Stromal cell of bone marrow (primary cell): ENCODE measurements around the gene SCGB3A1.

Experiments used
- DNase-seq: peaks from one replicate; pipeline ENCODE4 v3.0.0-alpha.2; 2012; ENCODE audit warnings: low read depth

SCGB3A1 gene, protein sequence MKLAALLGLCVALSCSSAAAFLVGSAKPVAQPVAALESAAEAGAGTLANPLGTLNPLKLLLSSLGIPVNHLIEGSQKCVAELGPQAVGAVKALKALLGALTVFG

DNA sequence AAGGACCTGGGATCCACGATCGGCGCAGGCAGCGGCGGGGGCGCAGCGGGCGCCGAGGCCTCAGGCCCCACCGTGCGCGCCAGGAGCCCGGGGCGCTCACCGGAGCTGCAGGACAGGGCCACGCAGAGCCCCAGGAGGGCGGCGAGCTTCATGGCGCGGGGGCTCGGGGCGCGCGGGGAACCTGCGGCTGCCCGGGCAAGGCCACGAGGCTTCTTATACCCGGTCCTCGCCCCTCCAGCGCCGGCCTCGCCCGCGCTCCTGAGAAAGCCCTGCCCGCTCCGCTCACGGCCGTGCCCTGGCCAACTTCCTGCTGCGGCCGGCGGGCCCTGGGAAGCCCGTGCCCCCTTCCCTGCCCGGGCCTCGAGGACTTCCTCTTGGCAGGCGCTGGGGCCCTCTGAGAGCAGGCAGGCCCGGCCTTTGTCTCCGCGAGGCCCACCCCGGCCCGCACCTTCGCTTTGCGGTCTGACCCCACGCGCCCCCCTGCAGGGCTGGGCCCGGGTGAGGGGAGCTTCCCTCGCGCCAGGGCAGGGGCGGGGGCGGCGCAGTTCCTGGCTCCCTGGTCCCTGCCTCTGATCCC lies at the start of gene SCGB3A1:
TSS of gene SCGB3A1 (minus strand) at position 189 of the 577 bp plus-strand sequence. CDS start at position 152, 37 bp downstream.
- DNase-seq = no peak

DNA sequence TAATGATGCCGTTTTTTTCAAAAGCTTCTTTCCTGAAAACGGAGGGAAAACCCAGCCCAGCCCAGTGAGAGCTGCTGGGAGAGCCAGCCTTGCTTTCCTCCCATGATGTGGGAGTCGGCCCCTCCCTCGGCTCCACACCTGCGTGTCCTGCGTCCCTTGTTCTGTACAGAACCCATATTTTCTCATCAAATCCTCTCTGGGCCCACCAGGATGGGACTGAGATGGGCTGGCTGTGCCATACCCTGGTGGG lies 49.2 kb upstream of the SCGB3A1 start:
- no peak for DNase-seq

DNA sequence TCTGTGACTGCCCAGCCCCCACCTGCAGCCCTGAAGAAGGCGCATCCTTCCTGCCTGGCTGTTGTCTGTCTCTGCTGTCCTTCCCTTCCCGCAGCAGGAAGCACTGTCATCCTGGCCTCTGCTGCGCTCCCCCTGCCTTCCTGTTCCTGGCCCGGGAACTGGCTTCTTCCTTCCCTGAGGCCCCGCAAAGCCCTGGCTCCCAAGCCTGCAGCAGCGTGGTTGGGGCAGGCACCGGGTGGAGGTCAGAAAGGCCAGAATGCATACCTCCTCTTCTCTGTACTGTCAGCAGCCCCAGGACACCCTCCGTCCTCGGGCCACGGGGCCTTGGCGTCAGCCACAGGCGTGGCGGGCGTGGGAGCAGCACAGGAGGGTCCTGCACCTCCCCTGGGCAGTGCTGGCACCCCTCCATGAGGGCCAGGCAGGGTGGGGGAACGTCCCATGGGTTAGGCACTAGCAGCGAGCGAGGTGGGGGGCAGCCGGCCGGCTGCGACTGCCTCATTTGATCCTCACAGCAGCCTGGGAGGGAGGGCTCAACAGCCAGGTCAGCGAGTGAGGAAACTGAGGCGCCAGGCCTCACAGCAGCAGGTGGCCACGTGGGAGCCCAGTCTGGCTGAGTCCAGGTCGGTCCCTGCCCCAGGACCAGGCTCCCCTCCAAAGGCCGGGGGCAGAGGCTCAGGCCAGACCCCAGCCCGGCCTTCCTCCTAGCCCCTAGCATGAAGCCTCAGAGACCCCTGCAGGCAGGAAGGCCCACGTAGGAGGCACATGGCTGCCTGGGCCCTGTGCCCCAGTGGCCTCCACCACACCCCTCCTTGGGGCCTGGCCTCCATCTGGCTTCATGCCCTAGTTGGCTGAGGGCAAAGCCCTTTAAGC lies 48.7 kb upstream of the SCGB3A1 start:
- no peak for DNase-seq

DNA sequence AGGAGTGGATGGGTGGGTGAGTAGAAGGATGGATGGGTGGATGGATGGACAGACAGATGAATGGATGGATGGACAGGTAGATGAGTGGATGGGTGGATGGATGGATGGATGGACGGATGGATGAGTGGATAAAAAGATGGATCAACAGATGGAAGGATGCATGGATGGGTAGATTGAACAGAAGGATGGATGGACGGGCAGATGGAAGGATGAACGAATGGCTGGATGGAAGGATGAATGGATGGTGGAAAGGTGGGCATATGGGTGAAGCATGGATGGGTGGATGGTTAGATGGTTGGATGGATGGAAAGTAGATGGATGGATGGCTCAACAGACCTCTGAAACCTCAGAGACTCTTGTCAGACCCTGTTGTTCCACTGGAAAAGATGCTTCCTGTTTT lies 48.0 kb upstream of the SCGB3A1 start:
- no peak for DNase-seq

DNA sequence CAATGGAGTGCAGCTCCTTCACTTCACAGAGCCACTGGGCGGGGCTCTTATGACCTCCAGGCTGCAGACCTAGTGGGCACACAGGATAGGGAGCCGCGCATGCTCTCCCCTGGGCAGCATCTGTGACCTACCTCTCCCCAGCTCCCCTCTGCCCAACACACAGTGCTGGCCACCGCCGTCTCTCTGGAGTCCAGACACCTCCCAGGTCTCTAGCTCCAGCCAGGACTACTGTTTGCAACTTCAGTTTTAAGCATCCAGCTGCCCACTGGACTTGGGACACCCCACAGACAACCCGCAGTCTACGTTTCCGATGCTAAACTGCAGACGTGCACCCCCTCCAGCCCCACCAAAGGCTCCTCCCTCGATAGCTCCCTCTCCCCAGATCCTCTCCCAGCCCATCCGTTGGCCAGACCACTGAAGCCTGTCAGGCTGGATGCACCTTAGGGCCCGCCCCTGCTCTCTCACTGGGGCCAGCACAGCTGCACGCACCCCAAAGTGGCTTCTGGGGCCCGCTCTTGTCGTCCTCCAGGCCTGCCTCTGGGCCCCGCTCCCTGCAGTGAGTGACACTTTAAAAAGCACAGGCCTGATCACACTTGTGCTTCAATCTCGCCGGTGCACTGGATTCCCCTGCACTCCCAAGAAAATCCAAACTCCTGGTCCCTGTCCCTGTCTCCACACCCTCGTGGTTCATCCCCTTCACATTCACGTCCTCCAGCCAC lies 46.8 kb upstream of the SCGB3A1 start:
- DNase-seq = no peak

DNA sequence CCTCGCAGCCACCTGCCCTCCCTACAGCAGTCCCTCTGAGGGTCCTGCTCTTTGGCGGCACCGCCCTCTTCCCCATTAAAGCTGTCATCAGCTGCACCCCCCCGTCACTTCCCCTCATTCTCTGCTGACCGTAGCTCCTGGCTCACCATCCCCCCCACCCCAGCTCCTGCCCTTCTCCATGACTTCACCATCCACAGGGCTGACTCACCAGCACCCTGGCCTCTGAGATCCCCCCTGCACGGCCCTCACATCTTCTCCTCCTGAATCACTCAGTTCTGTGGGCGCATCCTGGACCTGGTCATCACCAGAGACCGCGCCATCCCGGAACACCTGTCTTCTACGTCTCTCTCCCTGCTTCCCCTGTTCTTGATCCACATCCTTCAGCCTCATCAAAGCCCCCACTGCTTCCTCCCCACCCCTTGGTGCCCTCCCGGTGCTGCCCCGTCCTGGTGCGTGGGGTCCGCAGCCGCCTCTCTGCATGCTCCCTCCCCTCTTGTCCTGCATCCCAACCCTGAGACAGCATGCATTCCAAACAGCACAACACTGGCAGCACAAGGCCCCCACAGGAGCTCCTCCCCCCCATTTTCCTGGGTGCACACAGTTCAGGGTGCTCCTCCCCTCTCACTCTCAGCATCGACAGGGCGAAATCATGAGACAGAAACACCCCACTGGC lies 45.2 kb upstream of the SCGB3A1 start:
- no peak for DNase-seq

DNA sequence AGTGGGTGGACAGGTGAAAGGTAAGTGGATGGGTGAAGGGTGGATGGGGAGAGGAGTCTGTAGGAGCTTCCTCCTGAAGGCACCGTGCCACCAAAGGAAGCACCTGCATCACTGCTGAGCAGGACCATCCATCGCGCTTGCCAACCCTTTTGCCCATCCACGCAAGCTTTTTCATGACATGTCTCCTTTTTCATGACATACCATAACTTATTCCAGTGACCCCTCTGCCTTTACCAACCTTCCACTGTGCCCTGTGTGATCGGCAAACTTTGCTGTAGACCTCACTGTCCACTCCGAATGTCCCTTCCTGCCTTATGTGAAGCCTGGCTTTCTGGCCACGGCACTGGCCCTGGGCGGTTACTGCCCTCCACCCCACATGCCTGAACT lies 44.7 kb upstream of the SCGB3A1 start:
- DNase-seq = no peak

DNA sequence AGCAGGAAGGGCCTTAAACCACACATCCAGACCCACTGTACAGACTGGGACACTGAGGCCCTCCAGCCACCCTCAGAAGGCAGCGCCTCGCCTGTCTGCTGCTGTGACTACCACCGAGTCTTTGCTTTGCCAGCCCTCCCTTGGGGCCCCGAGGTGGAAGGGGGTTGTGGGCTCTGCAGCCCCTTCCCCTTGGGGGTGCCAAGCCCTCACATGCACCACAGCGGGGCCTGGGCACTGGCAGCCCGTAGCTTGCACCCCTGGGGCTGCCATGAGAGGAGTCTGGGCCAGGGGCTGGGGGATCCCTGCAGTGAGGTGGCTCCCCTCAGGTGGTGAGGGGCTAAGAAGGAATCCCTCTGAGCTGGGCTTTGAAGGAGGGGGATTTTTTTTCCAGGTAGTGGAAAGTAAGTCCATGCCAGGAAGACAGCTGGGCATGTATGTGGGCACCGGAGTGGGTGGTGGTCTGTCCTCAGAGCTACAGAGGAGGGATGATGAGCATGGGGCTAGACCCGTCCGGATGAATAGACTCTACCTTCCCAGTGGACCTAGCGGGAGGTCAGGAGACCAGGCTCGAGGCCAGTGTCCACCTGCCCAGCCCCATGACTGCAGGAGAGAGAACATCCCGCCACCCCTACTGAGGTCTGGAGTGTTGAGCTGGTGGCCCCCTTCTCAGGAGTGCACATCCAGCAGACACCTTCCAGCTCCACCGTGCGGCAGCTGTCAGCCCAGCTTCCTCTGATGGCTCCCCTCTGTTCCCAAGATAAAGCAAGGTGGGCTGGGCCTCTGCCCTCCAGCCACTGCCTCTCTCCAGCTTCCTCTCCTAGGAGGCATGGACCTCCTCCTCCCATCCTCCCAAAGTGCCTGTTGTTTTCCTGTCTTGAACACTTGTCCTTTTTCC lies 42.2 kb upstream of the SCGB3A1 start:
- no peak for DNase-seq

DNA sequence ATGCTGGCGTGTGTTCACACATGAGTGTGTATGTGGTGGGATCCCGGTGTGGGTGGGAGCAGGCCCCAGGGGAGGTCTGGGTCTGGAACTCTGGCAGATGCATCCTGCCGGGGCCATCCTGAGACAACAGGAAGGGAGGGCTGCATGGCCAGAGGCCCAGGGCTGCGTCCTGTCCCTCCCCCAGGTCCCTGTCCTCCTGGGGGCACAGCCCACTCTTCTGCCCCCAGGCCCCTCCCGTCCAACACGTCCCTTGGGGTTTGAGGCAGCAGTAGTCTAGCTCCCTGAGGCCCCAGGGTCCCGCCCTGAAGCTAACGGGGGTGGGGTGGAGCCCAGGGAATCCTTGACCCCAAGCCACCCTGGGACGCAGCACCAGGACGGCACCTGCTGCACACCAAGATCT lies 41.5 kb upstream of the SCGB3A1 start:
- DNase-seq = no peak

DNA sequence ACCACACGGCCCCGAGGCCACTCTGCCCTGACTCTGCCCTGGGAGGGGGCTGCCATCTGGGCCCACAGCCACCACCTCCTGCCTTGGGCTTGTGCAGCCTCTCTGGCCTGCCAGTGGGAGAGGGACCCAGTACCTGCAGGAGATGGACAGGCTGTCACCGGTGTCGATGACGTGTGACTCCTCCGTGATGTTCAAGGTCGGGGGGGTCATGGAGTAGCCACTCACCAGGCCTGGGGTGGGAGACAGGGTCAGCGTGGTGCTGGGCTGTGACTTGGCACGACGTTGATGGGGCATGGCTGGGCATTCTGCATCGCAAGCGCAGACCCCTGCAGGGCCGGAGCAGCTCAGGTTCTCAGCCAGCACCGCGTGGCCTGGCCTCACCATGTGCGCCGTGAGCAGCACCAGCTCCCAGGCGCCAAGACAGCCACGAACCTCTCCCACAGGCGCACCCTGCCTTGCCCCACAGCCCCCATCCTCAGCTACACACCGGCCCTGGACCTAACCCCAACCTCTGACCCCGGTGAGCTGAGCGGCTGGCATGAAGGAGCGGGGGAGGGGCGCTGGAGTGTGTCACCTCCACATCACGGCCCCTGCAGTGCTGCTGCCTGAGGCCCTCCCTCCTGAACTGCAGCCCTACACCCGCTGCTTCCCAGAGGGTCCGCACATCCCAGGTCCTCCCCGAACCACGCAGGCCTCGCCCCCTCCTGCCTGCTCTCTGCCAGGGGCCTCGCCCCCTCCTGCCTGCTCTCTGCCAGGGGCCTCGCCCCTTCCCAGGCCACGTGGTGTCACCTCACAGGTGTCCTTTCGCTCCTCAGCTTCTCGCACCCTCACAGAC lies 40.5 kb upstream of the SCGB3A1 start:
- DNase-seq = no peak

DNA sequence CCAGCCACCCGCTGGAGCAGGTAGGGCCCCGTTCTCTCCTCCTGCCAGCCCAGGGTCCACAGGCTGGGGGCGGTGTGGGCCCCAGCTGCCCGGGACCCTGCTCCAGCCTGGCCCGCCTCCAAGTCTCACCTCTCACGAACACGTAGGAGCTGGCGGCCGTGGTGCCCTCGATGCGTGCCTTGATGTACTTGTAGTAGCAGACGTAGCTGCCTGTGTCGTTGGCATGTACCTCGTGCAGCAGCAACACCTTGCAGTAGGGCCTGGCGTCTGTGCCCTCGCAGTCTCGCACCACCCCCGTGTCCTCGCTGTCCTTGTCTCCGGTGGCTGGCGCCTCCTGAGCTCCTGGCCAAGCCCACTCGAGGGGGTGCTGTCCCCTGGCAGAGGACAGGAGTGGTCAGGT lies 39.1 kb upstream of the SCGB3A1 start:
- DNase-seq = no peak

DNA sequence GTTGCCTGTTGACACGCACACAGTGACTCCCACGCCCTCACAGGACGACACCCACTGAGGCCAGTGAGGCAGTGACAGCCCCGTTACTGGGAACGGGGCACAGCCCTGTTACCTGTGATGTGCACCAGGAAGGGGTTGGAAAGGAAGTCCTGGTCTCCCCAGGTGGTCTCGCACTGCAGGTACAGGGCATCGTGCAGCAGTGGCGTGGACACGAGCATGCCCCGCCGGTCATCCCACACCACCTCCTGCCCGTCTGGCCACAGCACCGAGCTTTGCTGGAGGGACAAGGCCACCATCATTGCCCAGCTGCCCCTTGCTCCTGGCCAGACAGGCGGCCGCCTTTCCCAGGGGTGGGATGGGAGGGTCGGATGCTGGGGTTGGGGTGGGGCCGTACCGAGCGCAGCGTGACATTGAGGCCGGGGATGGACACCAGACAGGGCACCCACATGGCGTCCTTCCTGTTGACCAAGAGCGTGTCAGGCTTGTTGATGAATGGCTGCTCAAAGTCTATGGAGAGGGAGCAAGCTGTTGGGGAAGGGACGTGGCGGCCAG lies 38.6 kb upstream of the SCGB3A1 start:
- DNase-seq = no peak

DNA sequence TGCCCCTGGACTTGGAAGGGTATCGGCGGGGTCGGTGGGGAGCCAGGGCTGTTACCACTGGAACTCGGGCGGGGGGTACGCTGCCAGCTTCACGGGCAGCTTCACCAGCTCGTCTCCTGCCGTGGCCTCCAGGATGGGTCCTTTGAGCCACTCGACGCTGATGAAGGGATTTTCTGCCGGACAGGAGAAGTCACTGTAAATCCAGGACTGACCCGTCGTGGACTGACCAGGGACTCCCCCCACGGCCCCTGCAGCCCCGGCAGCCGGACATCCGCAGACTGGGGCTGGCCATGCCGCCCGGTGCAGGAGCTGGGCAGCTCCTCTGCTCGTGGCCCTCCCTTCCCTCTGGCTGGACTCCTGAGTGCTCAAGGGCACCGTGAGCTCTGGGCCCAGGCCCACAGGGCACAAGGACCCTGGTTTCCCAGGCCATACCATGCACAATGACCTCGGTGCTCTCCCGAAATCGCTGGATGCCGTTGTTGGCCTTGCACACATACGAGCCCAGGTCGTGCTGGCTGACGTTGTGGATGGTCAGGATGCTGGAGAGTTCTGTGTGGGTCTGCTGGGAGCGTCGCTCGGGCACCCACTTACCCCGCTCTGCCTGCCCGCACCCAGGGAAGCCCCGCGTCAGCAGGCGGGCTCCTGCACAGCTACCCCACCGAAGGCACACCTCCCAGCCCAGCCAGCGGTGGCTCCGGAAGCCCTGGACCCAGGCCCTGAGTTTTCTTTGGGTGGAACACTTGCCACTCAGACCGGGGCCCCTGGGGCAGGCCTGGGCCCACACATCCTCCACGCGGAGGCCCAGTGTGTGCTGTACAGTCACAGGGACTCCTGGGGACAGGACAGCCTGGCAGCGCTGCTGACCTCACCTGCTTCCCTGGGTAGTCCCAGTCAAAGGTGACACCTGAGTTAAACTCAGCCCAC lies 37.8 kb upstream of the SCGB3A1 start:
- no peak for DNase-seq

DNA sequence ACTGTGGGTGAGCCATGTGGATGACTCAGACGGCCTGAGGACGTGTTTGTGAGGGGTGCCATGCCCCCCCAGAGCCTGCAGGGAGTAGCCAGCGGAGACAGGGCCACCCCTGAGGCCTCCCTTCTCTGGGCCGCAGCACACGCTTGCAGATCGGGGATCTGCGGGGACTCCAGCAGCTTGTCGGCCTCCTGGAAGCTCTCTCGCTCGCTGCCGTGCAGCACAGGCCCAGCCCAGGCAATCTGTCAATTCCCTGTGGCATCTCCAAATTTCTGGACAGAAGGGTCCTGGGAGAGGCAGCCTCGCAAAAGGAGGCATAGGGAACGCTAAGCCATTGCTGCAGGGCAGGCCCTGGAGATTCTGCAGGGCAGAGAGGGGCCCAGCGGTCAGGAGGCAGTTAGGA lies 36.9 kb upstream of the SCGB3A1 start:
- no peak for DNase-seq

DNA sequence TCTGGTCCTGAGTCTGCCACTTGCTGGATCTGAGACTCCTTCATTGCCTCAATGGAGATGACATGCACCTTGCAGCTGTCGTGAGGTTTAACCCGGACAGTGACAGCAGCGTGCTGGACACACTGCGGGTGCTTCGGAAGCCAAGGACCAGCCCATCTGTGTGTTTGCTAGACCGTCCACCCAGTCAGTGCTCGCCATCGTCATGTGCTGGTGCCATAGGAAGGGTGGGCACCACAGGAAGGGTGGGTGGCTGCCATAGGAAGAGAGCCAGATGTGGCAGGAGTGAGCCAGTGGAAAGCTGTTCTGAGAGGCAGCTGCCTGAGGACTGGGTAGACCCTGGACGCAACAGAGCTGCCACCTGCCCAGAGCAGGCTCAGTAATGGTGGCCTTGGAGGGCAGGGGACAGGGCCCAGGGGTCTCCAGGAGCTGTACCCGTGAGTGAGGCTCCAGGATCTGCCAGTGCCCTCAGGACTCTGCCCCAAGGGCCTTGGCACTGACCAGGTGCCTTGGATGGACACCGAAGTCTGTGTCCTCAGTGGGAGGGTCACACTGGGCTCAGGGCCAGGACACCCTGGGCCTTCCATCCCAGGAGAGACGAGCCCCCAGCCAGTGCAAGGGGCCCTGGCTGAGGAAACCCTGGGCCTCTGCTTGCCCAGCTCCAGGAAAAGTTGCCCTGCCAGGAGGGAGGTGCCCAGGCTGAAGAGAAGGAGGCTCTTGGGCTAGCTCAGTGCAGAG lies 36.3 kb upstream of the SCGB3A1 start:
- DNase-seq = no peak

DNA sequence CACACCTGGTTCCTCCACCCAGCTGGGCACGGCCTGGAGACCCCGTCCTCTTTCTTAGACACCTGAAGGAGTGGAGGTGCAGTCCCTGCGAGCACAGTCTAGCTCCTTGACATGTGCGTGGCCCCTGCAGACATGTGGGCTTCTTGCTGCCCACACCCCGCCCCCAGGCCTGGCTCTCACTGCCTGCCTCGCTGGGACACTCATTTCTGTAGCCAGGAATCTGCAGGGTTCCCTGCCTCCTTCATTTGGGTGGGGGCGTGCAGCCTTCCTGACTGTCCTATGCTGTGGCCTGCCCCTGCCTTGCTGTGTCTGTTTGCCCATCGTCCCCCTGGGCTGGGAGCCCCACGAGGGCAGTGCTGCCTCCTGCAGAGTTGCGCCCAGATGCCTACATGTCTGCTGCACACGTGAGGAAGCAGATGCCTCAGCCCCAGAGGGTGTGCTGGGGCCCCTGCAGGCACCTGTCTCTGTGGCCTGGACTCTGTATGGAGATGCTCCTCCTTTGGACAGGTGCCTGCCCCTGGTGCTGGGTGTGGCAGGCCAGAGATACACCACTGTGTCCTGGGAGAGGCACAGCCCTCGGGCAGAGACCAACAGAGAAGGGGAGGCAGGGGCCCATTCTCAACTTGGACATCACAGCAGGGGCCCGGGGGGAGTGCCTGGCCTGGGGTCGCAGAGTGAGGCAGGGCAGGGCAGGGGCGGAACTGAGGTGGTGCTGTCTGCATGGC lies 35.5 kb upstream of the SCGB3A1 start:
- no peak for DNase-seq

DNA sequence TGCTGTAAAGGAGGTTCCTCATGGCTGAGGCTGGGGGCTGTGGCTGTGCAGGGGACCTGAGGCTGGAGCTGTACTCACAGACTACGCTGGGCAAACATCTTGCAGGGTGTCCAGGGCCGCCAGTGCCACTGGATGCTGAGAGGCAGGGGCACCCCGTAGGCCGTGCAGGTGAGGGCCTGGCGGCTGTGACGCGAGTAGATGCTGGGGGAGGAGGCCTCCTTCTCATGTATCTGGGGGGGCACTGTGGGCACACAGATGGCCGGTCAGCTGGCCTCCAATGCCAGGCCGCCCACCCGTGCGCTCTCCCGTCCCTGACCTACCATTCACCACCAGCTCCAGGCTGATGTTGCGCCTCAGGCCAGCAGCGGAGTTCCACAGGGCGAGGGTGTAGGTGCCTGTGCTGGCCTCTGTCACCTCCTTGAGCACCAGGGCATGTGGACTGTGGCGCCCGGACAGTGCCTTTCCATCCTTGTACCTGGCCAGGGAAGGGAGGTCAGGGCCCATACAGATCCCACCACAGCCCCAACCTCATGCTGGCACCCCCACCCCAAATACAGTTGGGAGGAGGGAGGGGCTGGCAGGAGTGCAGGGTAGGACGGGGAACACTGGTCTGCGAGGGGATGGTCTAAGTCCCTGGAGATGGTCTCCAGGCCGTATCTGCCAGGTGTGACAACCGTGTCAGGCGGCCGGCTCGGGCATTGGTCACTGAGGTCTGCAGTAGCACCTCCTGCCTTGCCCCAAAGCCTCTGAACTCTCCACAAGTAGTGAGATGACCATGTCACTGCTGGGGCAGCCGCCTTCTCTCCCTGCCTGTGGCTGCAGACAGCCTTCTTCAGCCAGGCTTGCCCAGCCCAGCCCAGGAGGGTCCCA lies 34.7 kb upstream of the SCGB3A1 start:
- no peak for DNase-seq
